Prostate gland (tissue), 2 donors: ENCODE data around the gene DYNC1H1. TPM values are rescaled to one million over a fixed set of nuclear protein-coding genes. Genes with fewer than 3 reads are reported as not detected.

ENCODE experiments used
- DNase-seq: peaks from one replicate; pipeline ENCODE4 v3.0.0-alpha.2; 2019; ENCODE audit warnings: low spot score
- H3K27ac ChIP-seq, 2 donors: fragments of 200-600 bp; sonication (generic); 2 replicates each; pipeline ENCODE4 v1.5.1; 2017 to 2019
- H3K27me3 ChIP-seq: fragments of 200-600 bp; sonication (generic); replicated peaks from 2 replicates; pipeline ENCODE4 v1.5.1; 2019; ENCODE audit not compliant: insufficient read depth
- H3K36me3 ChIP-seq, 2 donors: fragments of 200-600 bp; sonication (generic); 1 replicate in 1 of 2; 2 replicates in 1 of 2; pipeline versions ENCODE4 v1.5.1 to v1.8.1; 2017 to 2019
- H3K4me1 ChIP-seq: fragments of 200-600 bp; sonication (generic); replicated peaks from 2 replicates; pipeline ENCODE4 v1.5.1; 2019
- H3K4me3 ChIP-seq, 2 donors: fragments of 200-600 bp; sonication (generic); 2 replicates each; pipeline ENCODE4 v1.5.1; 2017 to 2019
- H3K9me3 ChIP-seq: fragments of 200-600 bp; sonication (generic); 2 replicates; pipeline ENCODE4 v1.5.1; 2017
- POLR2A ChIP-seq: fragments of 450-650 bp; IDR thresholded peaks from one replicate; pipeline ENCODE4 v1.6.1; 2016; ENCODE audit warnings: antibody characterized with exemption, mild to moderate bottlenecking
- POLR2AphosphoS5 ChIP-seq: sonication (generic); formaldehyde crosslinking; IDR thresholded peaks from one replicate; pipeline ENCODE4 v1.6.1; 2017; ENCODE audit warnings: antibody characterized with exemption
- WGBS: methylation state at CpG from one replicate; pipeline ENCODE4 v1.1.5; 2018; 5-methylcytosine and 5-hydroxymethylcytosine counted together
- intact Hi-C: fragments of 100-400 bp; cut with DNase I; formaldehyde crosslinking; loops from one replicate; pipeline ENCODE4 v1.14.2; 2022
- total RNA-seq, 2 donors: library from RNA; depleted of rRNA; stranded (reverse); fragments of >200 nt; gene quantifications; one replicate each; pipeline ENCODE4 v1.1.0, GENCODE V29; 2016
- TF ChIP-seq, protein P1 (sequence below), 4 experiments: fragments of 200-600 bp in 2 of 4; fragments of 450-650 bp in 2 of 4; sonication (generic) in 2 of 4; IDR thresholded peaks; 1 replicate in 3 of 4; 2 replicates in 1 of 4; pipeline ENCODE4 v1.5.1; 2016 to 2019; ENCODE audit warnings: antibody characterized with exemption in 4 of 4, mild to moderate bottlenecking in 2 of 4, moderate library complexity in 2 of 4

DYNC1H1 gene
- total RNA-seq, 2 donors from 2014 or later: 366 to 616 TPM

DNA sequence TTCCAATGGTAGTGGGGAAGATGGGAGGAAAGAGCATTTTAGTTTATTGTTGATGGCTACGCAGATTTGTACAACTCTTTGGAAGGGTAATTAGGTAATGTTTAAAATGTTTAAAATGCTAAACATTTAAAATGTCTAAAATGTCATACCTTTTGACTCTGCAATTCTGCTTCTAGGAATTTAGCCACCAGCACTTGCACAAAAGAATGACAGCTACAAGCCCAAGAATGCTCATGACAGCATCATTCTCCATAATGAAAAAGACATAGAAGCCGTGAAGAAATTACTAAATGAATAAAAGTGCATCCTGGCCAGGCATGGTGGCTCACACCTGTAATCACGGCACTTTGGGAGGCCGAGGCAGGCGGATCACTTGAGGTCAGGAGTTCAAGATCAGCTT lies 19.9 kb upstream of the DYNC1H1 start:
- no peak overlapping the region for H3K27ac ChIP-seq
- no peaks in the 10 kb centered on the region for H3K9me3 ChIP-seq
- no peaks in the 10 kb centered on the region for H3K27me3 ChIP-seq
- intact Hi-C loops: loop anchor here (10.0 kb wide), 1 partner anchor 120 kb away; no protein-coding TSS in a partner anchor
- peaks cover 5% of the 10 kb centered on the region for H3K4me1 ChIP-seq
- H3K36me3 ChIP-seq: no peaks in the 10 kb centered on the region
- H3K4me3 ChIP-seq: no peak overlapping the region
- DNase-seq: no peak
- 76% methylated on average over 5 of the region's 5 CpGs for WGBS
- TF ChIP-seq POLR2A: no peak
- TF ChIP-seq, protein P1, sequence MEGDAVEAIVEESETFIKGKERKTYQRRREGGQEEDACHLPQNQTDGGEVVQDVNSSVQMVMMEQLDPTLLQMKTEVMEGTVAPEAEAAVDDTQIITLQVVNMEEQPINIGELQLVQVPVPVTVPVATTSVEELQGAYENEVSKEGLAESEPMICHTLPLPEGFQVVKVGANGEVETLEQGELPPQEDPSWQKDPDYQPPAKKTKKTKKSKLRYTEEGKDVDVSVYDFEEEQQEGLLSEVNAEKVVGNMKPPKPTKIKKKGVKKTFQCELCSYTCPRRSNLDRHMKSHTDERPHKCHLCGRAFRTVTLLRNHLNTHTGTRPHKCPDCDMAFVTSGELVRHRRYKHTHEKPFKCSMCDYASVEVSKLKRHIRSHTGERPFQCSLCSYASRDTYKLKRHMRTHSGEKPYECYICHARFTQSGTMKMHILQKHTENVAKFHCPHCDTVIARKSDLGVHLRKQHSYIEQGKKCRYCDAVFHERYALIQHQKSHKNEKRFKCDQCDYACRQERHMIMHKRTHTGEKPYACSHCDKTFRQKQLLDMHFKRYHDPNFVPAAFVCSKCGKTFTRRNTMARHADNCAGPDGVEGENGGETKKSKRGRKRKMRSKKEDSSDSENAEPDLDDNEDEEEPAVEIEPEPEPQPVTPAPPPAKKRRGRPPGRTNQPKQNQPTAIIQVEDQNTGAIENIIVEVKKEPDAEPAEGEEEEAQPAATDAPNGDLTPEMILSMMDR (IDR thresholded peaks at IDR 0.05): no peak
- no peak for TF ChIP-seq POLR2AphosphoS5

DNA sequence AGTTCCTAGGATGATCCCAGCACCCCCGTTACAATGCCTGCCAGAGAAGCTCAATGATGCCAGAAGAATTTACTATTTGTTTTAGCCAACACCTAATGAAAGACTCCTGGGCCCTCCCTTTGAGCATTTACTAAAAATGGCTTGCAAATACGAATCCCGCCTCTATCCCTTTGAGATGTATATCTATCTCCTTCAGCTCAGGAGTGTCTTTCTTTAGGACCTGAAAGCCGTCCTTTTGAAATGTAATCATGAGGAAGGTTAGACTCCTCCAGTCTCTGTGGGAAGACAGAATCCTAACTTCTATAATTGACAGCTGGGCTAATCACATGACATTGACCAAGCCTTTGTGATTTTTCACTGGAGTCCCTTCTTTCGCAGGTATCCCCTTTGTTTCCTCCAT lies 19.2 kb upstream of the DYNC1H1 start:
- Histone ChIP-seq H3K27ac (no peak overlapping the region), H3K4me3 (no peak overlapping the region), H3K36me3 (no peaks in the 10 kb centered on the region), H3K9me3 (no peaks in the 10 kb centered on the region), H3K27me3 (no peaks in the 10 kb centered on the region), H3K4me1 (peaks cover 5% of the 10 kb centered on the region)
- WGBS: 14% methylated on average over 5 of the region's 5 CpGs
- TF ChIP-seq, protein P1 (IDR thresholded peaks at IDR 0.05): no peak
- no peak for TF ChIP-seq POLR2A
- TF ChIP-seq POLR2AphosphoS5: no peak
- no peak for DNase-seq
- intact Hi-C loops: loop anchor here (5.0 to 10.0 kb wide), 2 partner anchors 120 to 173 kb away; no protein-coding TSS in a partner anchor

DNA sequence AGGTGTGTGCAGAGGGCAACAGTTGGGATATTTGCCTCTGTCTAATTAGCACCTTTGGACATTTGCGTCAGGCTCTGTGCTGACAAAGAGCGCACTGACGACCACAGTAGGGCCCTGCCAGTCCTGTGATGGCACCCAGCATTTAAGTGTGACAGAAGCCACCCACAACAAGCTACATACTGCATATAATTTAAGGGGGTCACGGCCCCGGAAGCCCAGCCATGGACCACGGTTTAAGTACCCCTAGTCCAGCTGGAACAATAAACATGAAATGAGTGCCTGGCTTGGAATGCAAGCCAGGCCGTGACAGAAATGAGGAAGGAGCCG lies 16.8 kb upstream of the DYNC1H1 start:
- Histone ChIP-seq H3K4me1 (peaks cover 5% of the 10 kb centered on the region), H3K27me3 (no peaks in the 10 kb centered on the region), H3K9me3 (no peaks in the 10 kb centered on the region), H3K4me3 (peak overlapping the region; percentile 55 to 70), H3K27ac (peak overlapping the region; percentile 95 to 98), H3K36me3 (no peaks in the 10 kb centered on the region)
- TF ChIP-seq POLR2A (no peak), POLR2AphosphoS5 (no peak)
- TF ChIP-seq, protein P1 (IDR thresholded peaks at IDR 0.05): no peak
- WGBS: 11% methylated on average over 8 of the region's 8 CpGs
- intact Hi-C loops: loop anchor here (5.0 to 10.0 kb wide), 2 partner anchors 123 to 175 kb away; no protein-coding TSS in a partner anchor
- no peak for DNase-seq

DNA sequence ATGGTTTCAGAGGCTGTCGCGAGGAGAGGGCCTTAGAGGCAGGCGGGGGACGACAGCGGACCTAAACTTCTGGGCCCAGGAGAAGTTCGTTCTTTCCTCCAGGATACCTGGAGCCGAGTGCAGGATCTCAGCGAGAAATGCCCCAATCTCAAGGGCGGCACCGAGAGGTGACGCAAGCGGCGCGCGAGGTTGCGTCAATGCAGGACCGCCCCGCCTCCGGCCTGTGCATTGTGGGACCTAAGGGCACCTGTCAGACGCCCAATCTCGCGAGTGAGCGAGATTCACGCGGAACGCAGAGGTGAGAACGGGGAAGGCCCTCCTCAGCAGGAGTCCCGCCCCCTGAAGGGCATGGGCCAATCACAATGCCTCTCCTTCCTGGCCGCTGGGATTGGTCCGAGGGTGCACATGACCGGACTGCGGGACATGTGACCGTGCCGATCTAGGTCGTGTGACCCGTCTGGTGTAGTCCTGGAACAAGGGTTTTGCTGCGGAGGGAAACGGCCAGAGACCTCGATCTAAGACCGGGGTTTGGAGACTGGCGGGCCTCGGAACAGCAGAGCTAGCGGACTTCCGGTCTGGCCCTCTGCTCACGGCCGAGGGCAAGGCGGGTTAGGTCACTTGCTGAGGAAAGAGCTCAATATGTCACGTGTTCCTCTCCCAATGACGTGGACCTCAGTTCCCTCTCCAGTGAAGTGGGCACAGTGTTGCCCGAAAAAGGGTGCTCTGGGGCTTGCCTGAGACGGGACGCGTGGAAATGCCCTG lies 16.3 kb upstream of the DYNC1H1 start:
- Histone ChIP-seq H3K4me1 (peaks cover 5% of the 10 kb centered on the region), H3K36me3 (no peaks in the 10 kb centered on the region), H3K27ac (peak overlapping the region; percentile 95 to 98), H3K27me3 (no peaks in the 10 kb centered on the region), H3K4me3 (peak overlapping the region; percentile 55 to 70), H3K9me3 (no peaks in the 10 kb centered on the region)
- TF ChIP-seq, protein P1 (IDR thresholded peaks at IDR 0.05): peak in 2 of 4 experiments; percentile 15 to 17
- peak; percentile 100 for TF ChIP-seq POLR2AphosphoS5
- TF ChIP-seq POLR2A: peak; percentile 92
- under 1% methylated on average over 53 of the region's 53 CpGs for WGBS
- DNase-seq: peak; percentile 100
- intact Hi-C loops: loop anchor here (5.0 to 10.0 kb wide), 2 partner anchors 123 to 176 kb away; no protein-coding TSS in a partner anchor
